ENCODE data around the gene SPOP.
"Not testable (repeated sequence)": the region's sequence is repeated elsewhere in the genome, so short reads cannot be mapped to it uniquely, and the experiment has no call there.

The SPOP gene

DNA sequence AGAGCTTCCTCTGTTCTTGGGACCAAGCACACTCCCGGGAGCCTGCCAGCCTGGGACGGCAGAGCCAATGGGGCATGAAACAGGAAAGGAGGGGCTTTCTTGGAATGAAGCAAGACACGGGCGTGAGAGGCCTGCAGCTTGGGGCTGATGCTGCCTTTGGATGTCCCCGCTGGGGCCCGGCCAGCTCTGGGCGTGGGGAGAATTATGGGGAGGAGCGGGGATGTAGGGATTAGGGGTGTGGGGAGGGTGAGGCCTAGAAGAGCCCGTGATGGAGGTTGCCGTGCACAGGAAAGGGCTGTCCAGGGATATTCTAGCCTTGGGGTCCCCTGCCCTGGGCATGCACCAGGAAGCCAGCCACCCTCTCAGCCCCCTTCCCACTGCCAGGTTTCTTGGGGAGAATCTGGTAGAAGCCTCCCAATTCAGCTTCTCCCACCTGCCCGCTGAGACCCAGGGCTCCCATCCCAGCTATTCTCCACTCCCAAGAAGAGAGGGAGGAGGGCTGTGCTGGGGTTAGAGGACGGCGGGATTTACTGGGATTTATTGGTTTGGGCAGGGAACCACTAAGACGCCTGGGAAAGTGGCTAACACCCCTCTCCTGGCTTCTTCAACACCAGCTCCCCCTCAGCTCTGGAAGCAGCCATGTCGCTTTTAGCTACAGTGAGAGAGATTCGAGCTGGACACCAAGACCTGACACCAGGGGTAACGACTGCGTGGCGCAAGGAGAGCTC, 122.2 kb downstream of the SPOP start:
- peaks cover 3% of the 10 kb centered on the region for H3K4me1 ChIP-seq (ENCODE audit: control insufficient read depth, insufficient read depth, low read length)
- peaks cover 6% of the 10 kb centered on the region for H3K27me3 ChIP-seq (ENCODE audit: control insufficient read depth, insufficient read depth, low read length)
- H3K36me3 ChIP-seq (ENCODE audit: control insufficient read depth, insufficient read depth, low read length), result no peaks in the 10 kb centered on the region
- H3K9ac ChIP-seq (ENCODE audit: low read depth, low read length), result peak overlapping the region; percentile 37
- H3K4me3 ChIP-seq (ENCODE audit: low read depth, low read length), result no peak overlapping the region
- no peaks in the 10 kb centered on the region for H3K9me3 ChIP-seq (ENCODE audit: control insufficient read depth, insufficient read depth, low read length)

DNA sequence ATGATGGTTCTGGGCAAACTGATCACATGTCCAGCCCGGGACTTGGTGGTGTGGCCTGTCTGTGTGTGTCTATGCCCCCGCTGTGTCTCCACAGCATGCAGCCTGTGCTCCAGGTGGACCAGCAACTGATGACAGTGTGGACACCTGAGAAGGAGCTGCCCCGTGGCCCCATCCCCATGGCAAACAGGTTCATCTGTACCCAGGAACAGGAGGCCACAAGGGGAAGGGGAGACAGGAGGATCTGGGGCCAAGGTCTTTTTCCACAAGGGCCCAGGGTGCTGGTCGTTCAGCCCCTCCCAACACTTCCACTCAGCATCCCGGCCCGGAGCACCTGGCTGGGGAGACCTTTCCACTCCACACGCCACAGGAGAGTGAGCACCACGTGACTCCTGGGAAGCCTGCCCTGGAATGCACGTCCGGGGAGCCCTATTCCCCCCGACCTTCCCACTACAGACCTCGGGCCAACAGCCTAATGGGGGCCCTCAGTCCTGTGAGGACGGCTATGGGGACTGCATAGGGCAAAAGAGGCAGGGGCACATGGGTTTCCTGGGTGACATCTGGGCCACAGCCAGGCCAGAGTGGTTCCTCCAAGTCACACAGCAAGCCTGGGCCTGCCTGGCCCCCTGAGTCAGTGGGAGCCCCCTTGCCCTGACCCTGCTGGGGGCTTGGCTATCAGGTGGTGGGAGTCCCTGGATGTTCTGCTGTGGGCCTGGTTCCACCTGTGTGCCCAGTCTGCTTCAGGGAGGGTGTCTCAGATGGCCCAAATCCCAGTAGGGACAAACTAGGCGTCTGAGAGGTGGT, 123.0 kb downstream of the SPOP start:
- H3K36me3 ChIP-seq (ENCODE audit: control insufficient read depth, insufficient read depth, low read length), result no peaks in the 10 kb centered on the region
- no peak overlapping the region for H3K9ac ChIP-seq (ENCODE audit: low read depth, low read length)
- no peaks in the 10 kb centered on the region for H3K9me3 ChIP-seq (ENCODE audit: control insufficient read depth, insufficient read depth, low read length)
- H3K4me1 ChIP-seq (ENCODE audit: control insufficient read depth, insufficient read depth, low read length), result peaks cover 3% of the 10 kb centered on the region
- no peak overlapping the region for H3K4me3 ChIP-seq (ENCODE audit: low read depth, low read length)
- H3K27me3 ChIP-seq (ENCODE audit: control insufficient read depth, insufficient read depth, low read length), result peaks cover 6% of the 10 kb centered on the region

DNA sequence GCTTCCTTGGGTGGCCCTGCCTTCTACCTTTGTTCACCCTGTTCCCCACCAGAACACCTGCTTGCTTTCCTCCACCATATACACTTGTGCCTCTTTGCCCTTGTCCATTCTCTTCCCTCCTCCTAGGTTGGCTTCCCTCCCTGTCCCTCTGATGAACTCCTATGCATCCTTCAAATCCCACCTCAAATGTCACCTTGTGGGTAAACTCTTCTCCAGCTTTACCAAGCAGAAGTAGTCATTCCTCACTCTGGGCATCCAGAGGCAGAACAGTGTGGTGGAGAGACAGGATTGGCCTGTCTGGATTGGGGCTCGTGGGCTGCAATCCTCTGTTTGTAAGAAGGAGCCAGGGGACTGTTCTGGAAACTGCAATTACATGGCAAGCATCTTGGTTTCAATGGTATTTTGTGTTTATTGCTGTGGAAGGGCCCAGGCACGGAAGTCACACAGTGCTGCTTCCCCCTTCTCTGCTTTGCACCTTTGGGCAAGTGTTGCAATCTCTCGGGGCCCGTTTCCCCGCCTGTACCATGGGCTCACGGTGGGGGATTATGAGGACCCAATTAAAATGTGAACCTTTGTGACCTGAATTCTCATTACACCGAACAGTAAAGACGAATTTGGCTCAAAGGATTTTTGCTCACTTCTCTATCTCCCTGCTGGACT, 124.1 kb downstream of the SPOP start:
- no peak overlapping the region for H3K4me3 ChIP-seq (ENCODE audit: low read depth, low read length)
- H3K27me3 ChIP-seq (ENCODE audit: control insufficient read depth, insufficient read depth, low read length), result peaks cover 5% of the 10 kb centered on the region
- no peaks in the 10 kb centered on the region for H3K9me3 ChIP-seq (ENCODE audit: control insufficient read depth, insufficient read depth, low read length)
- H3K9ac ChIP-seq (ENCODE audit: low read depth, low read length), result no peak overlapping the region
- peaks cover 3% of the 10 kb centered on the region for H3K4me1 ChIP-seq (ENCODE audit: control insufficient read depth, insufficient read depth, low read length)
- H3K36me3 ChIP-seq (ENCODE audit: control insufficient read depth, insufficient read depth, low read length), result no peaks in the 10 kb centered on the region

DNA sequence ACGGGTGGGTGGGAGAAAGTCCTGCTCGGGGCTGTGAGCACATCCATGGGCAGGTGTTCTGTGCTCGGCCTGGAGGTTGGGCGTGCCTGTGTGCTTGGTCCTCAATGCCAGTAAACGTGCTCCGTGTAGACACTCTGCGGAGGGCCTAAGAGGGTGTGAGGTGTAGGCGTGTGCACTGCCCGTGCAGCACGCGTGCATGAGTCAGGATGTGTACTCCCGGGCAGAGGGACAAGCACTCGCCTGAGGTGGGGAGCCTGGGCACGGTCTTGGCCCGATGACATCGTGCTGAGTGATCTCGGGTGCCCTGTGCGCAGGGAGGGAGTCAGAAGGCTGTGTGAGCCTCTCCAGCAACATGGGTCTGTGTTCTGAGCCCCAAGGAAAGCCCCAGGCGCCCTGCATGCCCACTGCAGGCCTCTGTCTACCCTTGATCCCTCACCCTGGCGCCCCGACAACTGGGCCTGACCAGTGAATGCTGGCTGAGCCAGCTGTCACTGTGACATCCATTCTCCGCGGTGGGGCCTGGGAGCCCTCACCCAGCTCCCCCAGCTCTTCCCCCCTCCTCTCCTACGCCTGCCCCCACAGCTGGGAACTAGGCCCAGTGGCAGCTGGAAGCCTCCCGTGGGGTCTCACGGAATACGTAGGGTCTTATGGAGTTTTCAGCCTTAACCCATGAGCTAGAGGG, 125.7 kb downstream of the SPOP start:
- H3K9me3 ChIP-seq (ENCODE audit: control insufficient read depth, insufficient read depth, low read length), result no peaks in the 10 kb centered on the region
- peaks cover 7% of the 10 kb centered on the region for H3K4me1 ChIP-seq (ENCODE audit: control insufficient read depth, insufficient read depth, low read length)
- H3K9ac ChIP-seq (ENCODE audit: low read depth, low read length), result no peak overlapping the region
- H3K27me3 ChIP-seq (ENCODE audit: control insufficient read depth, insufficient read depth, low read length), result peaks cover 5% of the 10 kb centered on the region
- H3K4me3 ChIP-seq (ENCODE audit: low read depth, low read length), result no peak overlapping the region
- H3K36me3 ChIP-seq (ENCODE audit: control insufficient read depth, insufficient read depth, low read length), result no peaks in the 10 kb centered on the region

DNA sequence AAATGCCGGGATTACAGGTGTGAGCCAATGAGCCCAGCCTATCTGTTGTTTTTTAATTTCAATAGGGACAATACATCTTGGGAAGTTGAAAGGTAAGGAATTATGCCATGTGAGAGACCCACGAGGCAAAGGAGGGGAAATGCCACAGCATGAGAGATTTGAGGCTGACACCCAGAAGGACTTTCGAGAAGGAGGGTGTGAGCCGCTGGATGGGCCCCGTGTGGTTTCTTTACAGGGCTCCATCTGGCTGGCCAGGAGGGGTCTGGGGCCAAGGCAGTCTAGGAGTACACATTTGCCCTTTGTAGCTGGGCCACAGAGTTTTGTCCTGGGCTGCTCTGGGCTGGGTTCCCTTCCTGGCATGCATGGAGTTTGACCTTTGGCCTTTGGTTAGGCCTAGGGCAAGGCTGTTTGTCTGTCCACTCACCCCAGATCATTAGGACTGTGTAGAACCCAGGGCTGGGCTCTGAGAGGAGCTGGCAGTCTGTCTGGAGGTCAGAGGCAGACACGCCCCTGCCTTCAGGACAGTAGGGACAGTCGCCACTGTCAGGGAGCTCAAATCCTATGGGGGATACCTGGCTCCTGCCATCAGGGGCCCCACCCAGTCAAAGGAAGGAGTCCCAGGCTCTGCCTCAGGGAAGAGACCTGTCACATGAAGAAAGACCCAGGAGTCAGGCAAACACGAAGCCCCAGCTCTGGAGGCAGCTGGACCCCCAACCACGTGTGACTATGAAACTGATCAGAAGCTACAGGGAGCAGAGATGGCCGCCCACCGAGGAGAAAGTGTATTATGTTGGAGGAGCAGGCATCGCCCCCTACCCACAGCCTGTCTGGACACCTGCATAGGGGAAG, 126.5 kb downstream of the SPOP start:
- H3K9ac ChIP-seq (ENCODE audit: low read depth, low read length), result no peak overlapping the region
- H3K27me3 ChIP-seq (ENCODE audit: control insufficient read depth, insufficient read depth, low read length), result peaks cover 5% of the 10 kb centered on the region
- no peak overlapping the region for H3K4me3 ChIP-seq (ENCODE audit: low read depth, low read length)
- H3K9me3 ChIP-seq (ENCODE audit: control insufficient read depth, insufficient read depth, low read length), result no peaks in the 10 kb centered on the region
- no peaks in the 10 kb centered on the region for H3K36me3 ChIP-seq (ENCODE audit: control insufficient read depth, insufficient read depth, low read length)
- H3K4me1 ChIP-seq (ENCODE audit: control insufficient read depth, insufficient read depth, low read length), result peaks cover 9% of the 10 kb centered on the region

DNA sequence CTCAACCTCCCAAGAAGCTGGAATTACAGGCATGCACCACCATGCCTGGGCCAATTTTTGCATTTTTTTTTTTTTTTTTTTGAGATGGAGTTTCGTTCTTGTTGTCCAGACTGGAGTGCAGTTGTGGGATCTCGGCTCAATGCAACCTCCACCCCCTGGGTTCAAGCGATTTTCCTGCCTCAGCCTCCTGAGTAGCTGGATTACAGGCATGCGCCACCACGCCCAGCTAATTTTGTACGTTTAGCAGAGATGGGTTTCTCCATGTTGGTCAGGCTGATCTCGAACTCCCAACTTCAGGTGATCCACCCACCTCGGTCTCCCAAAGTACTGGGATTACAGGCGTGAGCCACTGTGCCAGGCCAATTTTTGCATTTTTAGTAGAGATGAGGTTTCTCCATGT, 127.1 kb downstream of the SPOP start:
- not testable (repeated sequence) for H3K4me1 ChIP-seq (ENCODE audit: control insufficient read depth, insufficient read depth, low read length); H3K27me3 ChIP-seq (ENCODE audit: control insufficient read depth, insufficient read depth, low read length); H3K36me3 ChIP-seq (ENCODE audit: control insufficient read depth, insufficient read depth, low read length); H3K4me3 ChIP-seq (ENCODE audit: low read depth, low read length); H3K9me3 ChIP-seq (ENCODE audit: control insufficient read depth, insufficient read depth, low read length); H3K9ac ChIP-seq (ENCODE audit: low read depth, low read length)

DNA sequence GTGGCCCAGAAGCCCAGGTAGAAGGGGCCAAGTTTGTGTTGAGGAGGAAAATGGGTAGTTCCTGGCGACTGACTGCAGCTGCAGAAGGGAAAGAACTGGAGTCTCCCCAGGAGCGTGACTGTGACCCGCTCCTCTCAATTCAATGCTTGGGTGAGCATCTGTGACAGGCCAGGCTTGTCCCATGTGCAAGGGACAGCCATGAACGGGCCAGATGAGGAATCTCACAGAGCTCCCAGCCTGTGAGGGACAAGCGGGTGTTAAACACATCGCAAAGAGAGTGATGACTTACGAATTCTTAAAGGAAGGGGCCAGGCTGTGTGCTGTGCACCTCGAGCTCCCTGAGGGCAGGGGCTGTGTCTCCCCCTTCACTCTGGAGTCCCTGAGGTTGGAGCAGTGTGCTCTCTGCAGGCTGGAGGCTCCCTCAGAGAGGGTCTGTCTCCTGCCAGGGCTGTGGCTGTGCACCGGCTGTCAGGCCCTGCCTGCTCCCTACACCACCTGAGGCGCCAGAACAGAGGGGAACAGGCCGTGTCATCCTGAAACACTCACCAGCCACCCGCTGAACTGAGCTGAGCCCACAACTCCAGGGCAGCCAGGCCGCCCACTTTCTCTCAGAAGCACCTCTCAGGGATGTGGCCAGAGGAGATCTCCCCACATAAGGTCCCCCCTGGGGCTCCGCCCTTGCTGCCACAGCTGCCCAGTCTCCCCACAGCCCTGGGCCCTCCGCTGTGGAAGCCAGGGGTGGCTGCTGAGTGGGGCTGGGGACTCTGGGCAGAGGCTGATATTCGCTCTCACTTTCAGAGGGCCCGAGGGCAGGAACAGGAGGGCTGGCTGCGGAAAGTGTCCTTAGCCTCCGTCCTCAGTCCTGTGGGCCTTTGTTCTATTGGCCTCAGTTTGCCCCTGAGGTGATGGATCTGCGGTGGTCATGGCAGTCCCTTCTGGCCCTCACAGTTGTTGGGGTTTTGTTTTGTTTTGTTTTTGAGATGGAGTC, 127.9 kb downstream of the SPOP start:
- Histone ChIP-seq H3K4me1 (ENCODE audit: control insufficient read depth, insufficient read depth, low read length) (peaks cover 13% of the 10 kb centered on the region), H3K9me3 (ENCODE audit: control insufficient read depth, insufficient read depth, low read length) (no peaks in the 10 kb centered on the region), H3K9ac (ENCODE audit: low read depth, low read length) (no peak overlapping the region), H3K27me3 (ENCODE audit: control insufficient read depth, insufficient read depth, low read length) (no peaks in the 10 kb centered on the region), H3K36me3 (ENCODE audit: control insufficient read depth, insufficient read depth, low read length) (no peaks in the 10 kb centered on the region), H3K4me3 (ENCODE audit: low read depth, low read length) (no peak overlapping the region)

DNA sequence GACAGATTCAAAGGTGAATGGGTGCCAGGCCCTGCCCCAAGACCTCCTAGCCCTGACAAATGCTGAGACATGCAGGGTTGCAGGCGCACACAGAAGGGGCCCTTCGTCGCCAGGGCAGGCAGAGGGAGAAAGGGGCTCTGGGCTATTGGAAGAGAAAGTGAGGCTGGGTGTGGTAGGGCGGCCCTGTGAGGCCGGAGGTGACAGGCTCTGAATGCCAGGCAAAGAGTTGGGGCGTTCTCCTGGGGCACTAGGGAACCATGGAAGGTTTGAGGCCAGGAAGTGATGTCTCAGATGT, 128.6 kb downstream of the SPOP start:
- Histone ChIP-seq H3K36me3 (ENCODE audit: control insufficient read depth, insufficient read depth, low read length) (no peaks in the 10 kb centered on the region), H3K4me1 (ENCODE audit: control insufficient read depth, insufficient read depth, low read length) (peaks cover 20% of the 10 kb centered on the region), H3K9ac (ENCODE audit: low read depth, low read length) (no peak overlapping the region), H3K9me3 (ENCODE audit: control insufficient read depth, insufficient read depth, low read length) (no peaks in the 10 kb centered on the region), H3K27me3 (ENCODE audit: control insufficient read depth, insufficient read depth, low read length) (no peaks in the 10 kb centered on the region), H3K4me3 (ENCODE audit: low read depth, low read length) (no peak overlapping the region)
